Pancreas (tissue), 10 donors: ENCODE results near the gene SCAMP1. TPM values are rescaled to one million over a fixed set of nuclear protein-coding genes. Genes with fewer than 3 reads are reported as not detected.

ENCODE experiments used
- ATAC-seq, 4 donors: fragments of 200-7000 bp; cut with Tn5 transposase; one replicate each; pipeline versions ENCODE4 v1.8.0 to v1.9.1; 2020; ENCODE audit warnings: mild to moderate bottlenecking in 4 of 4, moderate library complexity in 4 of 4
- DNase-seq, 6 donors: peaks; one replicate each; pipeline ENCODE4 v3.0.0-alpha.2; 2020
- FAIRE-seq: peaks from 2 replicates; lab custom pipeline; 2012; peaks lifted over from hg19 to GRCh38; lab: Jason Lieb, UNC
- H3K27ac ChIP-seq, 4 donors: fragments of 200-600 bp; sonication (generic); 1 replicate in 3 of 4; 2 replicates in 1 of 4; pipeline versions ENCODE4 v1.5.0 to v1.8.0; 2020
- H3K27me3 ChIP-seq, 4 donors: fragments of 200-600 bp; one replicate each; pipeline ENCODE4 v1.8.0; 2021
- H3K36me3 ChIP-seq, 3 donors: fragments of 200-600 bp; sonication (generic) in 1 of 3; one replicate each; pipeline versions ENCODE4 v1.5.0 to v1.8.0; 2020 to 2021
- H3K4me1 ChIP-seq, 3 donors: fragments of 200-600 bp; one replicate each; pipeline ENCODE4 v1.8.0; 2021
- H3K4me3 ChIP-seq, 4 donors: fragments of 200-600 bp; sonication (generic) in 2 of 4; one replicate each; pipeline versions ENCODE4 v1.5.0 to v1.8.0; 2020 to 2021
- H3K9me3 ChIP-seq, 4 donors: fragments of 200-600 bp; one replicate each; pipeline ENCODE4 v1.8.0; 2021
- WGBS, 2 donors: extraction: QIAGEN DNeasy Blood & Tissue Kit; methylation state at CpG; one replicate each; pipeline ENCODE4 v1.1.7; 2013; 5-methylcytosine and 5-hydroxymethylcytosine counted together
- intact Hi-C, 3 donors: fragments of 100-400 bp; cut with DNase I; formaldehyde crosslinking; loops; one replicate each; pipeline versions ENCODE4 v1.11.1 to v1.14.2; 2022
- polyA plus RNA-seq, 2 donors: library from polyadenylated mRNA; stranded (reverse); fragments of 200-250 nt; gene quantifications; one replicate each; pipeline ENCODE4 v1.2.3, GENCODE V29; 2013
- total RNA-seq, 6 donors: library from RNA; stranded (reverse); fragmentation: NEBNext Ultra II Directional in 4 of 6; extraction: Animal tissue kit (Norgen Biotek cat#: 25700) in 4 of 6; gene quantifications; one replicate each; pipeline versions ENCODE4 v1.2.1 to v1.2.4, GENCODE V29; 2021 to 2023
- TF ChIP-seq, protein P1 (sequence below), 4 donors: fragments of 200-600 bp; sonication (generic) in 3 of 4; IDR thresholded peaks; one replicate each; pipeline versions ENCODE4 v1.5.0 to v1.8.0; 2021; ENCODE audit warnings: antibody characterized with exemption in 4 of 4
- donor health status: healthy with polysubstance abuse.
- donor health status: DM: no; HTN: no; CAD: no; lungs with moderate emphysema.
- donor health status: DM: no; HTN: no; CAD: no.
- donor health status: control.
- donor health status: control.
- donor health status: Bipolar disorder and iron deficiency.
- donor health status: DM: yes; HTN: yes; CAD: no.
- donor health status: DM: no; HTN: no; CAD: no.
- donor health status: DM: no; HTN: no; CAD: no.
- donor health status: DM: yes; HTN: yes; CAD: no.

SCAMP1 gene
- total and polyA plus RNA-seq, 8 donors, result 4.4 to 29.9 (median 20.4) TPM

GRCh38 chr5:78323241-78323640 is 37.2 kb upstream of the SCAMP1 start:
- Histone ChIP-seq H3K36me3 (no peaks in the 10 kb centered on the region), H3K4me3 (no peak overlapping the region), H3K9me3 (no peaks in the 10 kb centered on the region), H3K27me3 (no peaks in the 10 kb centered on the region), H3K27ac (no peak overlapping the region), H3K4me1 (no peaks in the 10 kb centered on the region)
- ATAC-seq (no peak), FAIRE-seq (no peak), DNase-seq (no peak)
- TF ChIP-seq, protein P1, sequence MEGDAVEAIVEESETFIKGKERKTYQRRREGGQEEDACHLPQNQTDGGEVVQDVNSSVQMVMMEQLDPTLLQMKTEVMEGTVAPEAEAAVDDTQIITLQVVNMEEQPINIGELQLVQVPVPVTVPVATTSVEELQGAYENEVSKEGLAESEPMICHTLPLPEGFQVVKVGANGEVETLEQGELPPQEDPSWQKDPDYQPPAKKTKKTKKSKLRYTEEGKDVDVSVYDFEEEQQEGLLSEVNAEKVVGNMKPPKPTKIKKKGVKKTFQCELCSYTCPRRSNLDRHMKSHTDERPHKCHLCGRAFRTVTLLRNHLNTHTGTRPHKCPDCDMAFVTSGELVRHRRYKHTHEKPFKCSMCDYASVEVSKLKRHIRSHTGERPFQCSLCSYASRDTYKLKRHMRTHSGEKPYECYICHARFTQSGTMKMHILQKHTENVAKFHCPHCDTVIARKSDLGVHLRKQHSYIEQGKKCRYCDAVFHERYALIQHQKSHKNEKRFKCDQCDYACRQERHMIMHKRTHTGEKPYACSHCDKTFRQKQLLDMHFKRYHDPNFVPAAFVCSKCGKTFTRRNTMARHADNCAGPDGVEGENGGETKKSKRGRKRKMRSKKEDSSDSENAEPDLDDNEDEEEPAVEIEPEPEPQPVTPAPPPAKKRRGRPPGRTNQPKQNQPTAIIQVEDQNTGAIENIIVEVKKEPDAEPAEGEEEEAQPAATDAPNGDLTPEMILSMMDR (IDR thresholded peaks at IDR 0.05), result no peak
- intact Hi-C loops, result no loop called here

DNA sequence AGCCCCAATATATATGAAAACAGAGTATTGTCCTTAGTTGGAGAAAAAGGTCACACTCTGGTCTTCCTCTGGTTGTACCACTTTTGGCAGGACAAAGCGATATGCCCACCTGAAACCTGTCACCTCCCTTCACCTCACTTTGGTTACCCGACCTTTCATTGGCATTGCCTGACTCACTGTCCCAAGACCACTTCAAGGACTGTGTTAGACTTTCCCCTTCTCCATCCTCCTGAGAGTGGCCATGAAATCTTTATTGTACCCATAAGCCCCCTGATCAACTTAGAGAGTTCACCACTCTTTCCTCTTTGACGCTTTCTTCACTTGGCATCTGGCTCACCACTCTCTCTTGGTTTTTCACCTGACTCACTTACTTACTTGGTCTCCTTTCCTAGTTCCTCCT is 33.5 kb upstream of the SCAMP1 start:
- DNase-seq, result no peak
- intact Hi-C loops, result no loop called here
- H3K36me3 ChIP-seq, result no peaks in the 10 kb centered on the region

DNA sequence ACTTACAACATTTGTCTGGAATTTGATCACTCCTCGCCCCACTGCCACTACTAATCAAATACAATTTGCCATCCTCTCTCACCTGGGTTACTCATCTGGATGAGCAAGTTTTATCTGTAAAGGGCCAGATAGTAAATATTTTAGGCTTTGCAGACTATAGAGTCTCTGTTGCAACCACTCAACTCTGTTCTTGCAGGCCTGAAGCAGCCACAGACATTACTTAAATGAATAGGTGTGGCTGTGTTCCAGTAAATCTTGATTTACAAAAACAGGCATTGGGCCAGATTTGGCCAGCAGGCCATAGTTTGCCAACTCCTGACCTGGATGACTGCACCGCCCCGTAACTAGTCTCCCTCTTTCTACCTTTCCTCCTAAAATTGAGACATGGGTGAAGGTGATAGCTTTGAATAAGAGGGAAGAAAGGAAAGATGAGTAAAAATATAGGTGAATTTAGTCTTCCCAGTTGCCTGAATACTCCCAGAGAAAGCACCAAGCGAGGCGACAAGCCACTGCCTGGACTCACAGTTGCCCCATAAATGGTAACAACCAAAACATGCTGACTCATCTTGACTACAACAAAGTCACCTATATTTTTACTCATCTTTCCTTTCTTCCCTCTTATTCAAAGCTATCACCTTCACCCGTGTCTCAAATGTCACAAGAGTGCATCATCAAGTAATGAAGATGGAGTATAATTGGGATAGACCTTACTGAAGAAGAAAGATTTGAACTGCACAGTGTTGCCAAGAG is 32.5 kb upstream of the SCAMP1 start:
- ATAC-seq (peak in 3 of 4 donors; percentile 40 to 74 (median 60)), FAIRE-seq (no peak), DNase-seq (peak in 3 of 6 donors; percentile 12 to 34 (median 16))
- 59 to 65% methylated on average over 6 of the region's 6 CpGs for WGBS, 2 donors
- no peaks in the 10 kb centered on the region for H3K4me1 ChIP-seq
- no peaks in the 10 kb centered on the region for H3K9me3 ChIP-seq
- H3K36me3 ChIP-seq, result no peaks in the 10 kb centered on the region
- no peaks in the 10 kb centered on the region for H3K27me3 ChIP-seq
- intact Hi-C loops, result no loop called here
- TF ChIP-seq, protein P1 (IDR thresholded peaks at IDR 0.05), result no peak
- no peak overlapping the region for H3K27ac ChIP-seq
- no peak overlapping the region for H3K4me3 ChIP-seq

More for the DNA sequence above, 33.5 kb upstream of the SCAMP1 start:
- Histone ChIP-seq H3K4me3 (no peak overlapping the region), H3K27ac (no peak overlapping the region), H3K4me1 (no peaks in the 10 kb centered on the region), H3K9me3 (no peaks in the 10 kb centered on the region), H3K27me3 (no peaks in the 10 kb centered on the region)
- FAIRE-seq (no peak), ATAC-seq (no peak)
- WGBS, 2 donors, result 95 to 96% methylated on average over 3 of the region's 3 CpGs
- TF ChIP-seq, protein P1 (IDR thresholded peaks at IDR 0.05), result no peak

- H3K36me3 ChIP-seq, result no peaks in the 10 kb centered on the region
- no peaks in the 10 kb centered on the region for H3K4me1 ChIP-seq
- H3K27ac ChIP-seq, result no peak overlapping the region
- H3K4me3 ChIP-seq, result no peak overlapping the region
- TF ChIP-seq, protein P1 (IDR thresholded peaks at IDR 0.05), result no peak
- ATAC-seq (no peak), FAIRE-seq (no peak), DNase-seq (no peak)
- intact Hi-C loops, result no loop called here
- no peaks in the 10 kb centered on the region for H3K9me3 ChIP-seq
- H3K27me3 ChIP-seq, result no peaks in the 10 kb centered on the region
- 78 to 86% methylated on average over 5 of the region's 5 CpGs for WGBS, 2 donors
These were observed 31.7 kb upstream of the SCAMP1 start for GRCh38 chr5:78328585-78329173.

- no peaks in the 10 kb centered on the region for H3K4me1 ChIP-seq
- H3K4me3 ChIP-seq, result no peak overlapping the region
- TF ChIP-seq, protein P1 (IDR thresholded peaks at IDR 0.05), result no peak
- H3K36me3 ChIP-seq, result no peaks in the 10 kb centered on the region
- H3K27me3 ChIP-seq, result no peaks in the 10 kb centered on the region
- intact Hi-C loops, result no loop called here
- no peak for FAIRE-seq
- no peaks in the 10 kb centered on the region for H3K9me3 ChIP-seq
- no peak overlapping the region for H3K27ac ChIP-seq
- DNase-seq, result no peak
- peak in 2 of 4 donors; percentile 22 to 44 for ATAC-seq
These were observed 28.8 kb upstream of the SCAMP1 start for GRCh38 chr5:78331523-78332080.
